HG03571 (cell line): ENCODE data around the gene SLC1A7.

Source experiments
- ATAC-seq: cut with Tn5 transposase; IDR thresholded peaks from one replicate; pipeline ENCODE4 v1.9.1; 2021; ENCODE audit not compliant: unreplicated experiment

SLC1A7 gene

DNA sequence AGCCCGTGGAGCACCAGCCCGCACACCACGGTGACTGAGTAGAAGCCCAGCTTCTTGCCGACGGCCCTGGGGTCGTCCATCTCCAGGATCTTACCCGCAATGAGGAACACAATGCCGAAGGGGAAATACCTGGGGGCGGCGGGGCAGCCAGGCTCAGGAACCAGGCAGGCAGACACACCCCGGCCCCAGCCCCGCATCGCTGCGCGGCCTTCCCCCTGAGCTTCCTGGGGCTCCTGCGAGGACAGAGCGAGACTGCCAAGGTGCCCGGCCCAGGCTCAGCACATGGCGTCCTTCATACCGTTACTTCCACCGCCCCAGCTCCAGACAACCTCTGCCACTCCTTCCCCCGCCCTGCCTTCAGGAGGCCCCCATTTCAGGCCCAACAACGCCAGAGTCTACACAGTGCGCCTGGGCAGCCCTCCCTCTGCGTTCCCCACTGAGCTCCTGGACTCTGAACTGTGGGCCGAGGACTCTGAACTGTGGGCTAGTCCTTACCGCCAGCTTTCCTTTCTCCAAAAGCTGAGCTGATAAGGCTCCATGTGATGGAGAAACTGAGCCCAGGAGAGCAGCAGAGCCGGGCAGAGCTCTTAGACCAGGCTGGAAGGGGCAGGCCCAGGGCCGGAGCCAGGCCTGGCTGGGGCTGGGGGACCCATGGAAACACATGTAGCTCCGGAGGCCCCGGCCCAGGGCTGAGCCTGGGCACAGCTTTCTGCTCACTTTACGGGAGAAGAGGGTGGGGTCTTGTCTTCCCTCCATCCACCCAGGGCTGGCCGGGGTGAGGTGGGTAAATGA lies 49.6 kb downstream of the SLC1A7 start:
- ATAC-seq = no peak

DNA sequence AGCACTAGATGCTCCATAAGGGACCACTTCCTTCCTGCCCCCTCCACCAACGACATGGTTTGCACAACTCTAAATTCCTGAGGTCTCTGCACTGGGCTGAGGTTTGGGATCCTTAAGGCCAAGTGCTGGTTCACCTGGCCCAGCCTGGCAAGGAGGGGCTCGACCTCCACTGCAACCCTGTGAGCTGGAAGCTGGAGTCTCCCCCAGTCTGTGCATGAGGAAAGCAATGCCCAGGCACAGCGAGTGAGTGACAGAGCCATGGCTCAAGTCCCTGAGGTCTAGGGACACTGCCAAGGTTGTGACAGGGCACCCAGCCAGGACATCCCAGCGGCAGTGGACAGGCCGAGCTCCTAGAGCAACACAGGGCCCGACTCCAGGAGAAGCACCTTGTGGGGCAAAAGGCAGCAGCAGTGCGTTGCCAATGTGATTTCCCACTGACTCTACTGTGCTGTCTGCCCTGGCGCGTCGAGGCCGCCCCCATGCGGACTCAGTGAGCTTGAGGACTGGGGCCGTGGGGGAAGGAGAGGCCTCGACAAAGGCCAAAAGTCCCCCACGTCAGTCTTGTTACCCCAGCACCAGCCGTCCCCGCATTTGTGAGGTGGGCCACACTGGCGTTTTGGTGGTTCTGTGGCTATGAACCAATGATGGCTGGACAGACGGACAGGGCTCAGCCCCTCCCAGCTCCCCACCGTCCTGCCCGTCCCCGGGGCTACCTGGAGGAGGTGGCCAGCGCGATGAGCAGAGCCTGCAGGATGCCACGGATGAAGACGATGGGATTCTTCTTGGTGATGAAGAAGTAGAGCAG lies 50.4 kb downstream of the SLC1A7 start:
- ATAC-seq = no peak

DNA sequence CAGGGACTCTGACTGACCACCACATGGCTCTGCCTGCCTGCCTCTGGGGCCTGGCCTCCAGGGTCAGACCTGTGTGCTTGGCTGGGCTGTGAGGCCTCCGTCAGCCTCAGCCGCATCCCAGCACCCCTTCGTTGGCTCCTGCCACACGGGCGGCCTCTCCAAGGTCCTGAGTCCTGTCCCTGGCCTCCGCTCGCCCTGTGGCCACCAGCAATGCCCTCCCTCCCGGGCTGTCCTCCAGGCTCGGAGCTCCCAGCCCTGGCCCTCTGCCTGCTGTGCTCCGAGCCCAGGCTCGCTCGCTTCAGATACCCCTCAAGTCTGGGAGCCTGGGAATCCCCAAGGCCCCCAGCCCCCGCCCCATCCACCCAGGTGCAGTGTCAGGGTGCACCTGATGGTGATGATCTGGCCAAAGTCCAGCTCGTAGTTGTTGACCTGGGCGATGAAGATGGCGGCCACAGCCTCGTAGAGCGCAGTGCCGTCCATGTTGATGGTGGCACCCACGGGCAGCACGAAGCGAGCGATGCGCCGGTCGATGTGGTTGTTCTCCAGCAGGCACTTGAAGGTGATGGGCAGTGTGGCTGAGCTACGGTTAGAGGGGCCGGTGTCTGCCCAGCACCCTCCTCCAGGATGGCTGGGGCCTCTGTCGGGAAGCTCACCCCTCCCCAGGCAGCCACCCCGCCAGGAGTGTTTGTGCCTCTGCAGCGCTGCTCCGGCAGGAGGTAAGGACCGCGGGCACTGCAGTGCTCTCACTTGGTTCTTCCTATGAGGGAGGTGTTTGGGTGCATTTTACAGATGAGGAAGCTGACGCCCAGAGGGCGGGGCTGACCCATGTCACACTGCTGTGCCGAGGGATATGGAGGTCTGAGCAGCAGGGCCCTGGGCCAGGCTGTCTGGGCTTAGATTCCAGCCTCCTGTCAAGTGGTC lies 52.0 kb downstream of the SLC1A7 start:
- ATAC-seq = no peak

DNA sequence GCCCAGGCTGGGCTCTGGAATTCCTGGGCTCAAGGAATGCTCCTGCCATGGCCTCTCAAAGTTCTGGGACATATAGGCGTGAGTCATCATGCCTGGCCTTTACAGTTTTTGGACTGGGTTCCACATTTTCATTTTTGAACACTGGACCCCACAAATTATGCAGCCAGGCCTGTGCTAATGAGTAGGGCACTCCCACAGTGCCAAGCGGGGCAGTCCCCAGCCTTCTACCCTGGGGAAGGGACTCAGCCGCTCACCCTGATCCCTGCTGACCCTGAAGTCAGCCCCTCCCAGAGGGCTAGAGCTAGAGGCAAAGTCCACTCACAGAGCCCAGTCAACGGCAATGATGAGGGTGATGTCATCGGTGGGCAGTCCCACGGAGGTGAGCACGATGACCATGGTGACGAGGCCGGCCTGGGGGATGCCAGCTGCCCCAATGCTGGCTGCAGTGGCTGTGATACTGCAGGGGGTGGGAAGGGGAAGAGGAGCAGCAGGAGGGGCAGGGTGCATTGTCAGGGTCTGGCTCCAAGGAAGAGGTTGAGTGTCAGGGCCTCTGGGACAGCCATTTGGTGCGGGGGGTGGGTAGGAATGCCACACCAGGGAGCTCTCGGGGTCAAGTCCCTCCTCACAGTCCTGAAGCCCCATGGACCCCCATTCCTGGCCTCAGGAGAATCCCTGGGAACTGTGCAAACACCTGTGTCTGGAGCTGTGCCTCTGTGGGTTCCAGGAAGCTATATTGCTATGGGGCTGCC lies 52.8 kb downstream of the SLC1A7 start:
- no peak for ATAC-seq

DNA sequence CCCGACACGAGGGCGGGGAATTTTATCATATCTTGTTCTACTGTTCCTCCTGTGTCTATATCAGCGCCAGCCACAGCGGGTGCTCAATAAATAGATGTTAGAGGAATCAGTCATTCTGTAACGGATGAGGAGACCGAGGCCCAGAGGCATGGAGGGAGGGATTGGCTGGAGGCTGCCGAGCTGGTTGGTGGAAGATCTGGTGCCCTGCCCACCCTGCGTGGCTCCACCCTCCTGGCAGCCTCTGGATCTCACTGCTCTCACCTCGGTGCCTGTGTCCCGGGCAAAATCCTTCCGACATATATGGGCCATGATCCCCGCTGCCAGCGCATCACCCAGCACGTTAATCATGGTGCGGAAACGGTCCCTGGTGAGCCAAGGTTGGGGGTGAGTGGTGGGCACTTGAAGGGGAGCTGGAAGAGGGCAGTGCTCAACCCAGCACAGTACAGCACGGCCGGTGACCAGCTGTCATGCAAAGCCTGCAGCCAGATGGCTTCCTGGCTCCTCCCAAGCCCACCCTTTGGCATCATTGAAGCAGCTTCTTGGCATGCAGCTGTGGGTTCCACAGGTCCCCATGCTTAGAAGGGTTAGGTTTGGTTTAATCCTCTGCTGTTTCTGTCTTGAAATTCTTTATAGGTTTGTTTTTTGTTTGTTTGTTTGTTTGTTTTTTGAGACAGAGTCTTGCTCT lies 53.7 kb downstream of the SLC1A7 start:
- ATAC-seq = no peak

DNA sequence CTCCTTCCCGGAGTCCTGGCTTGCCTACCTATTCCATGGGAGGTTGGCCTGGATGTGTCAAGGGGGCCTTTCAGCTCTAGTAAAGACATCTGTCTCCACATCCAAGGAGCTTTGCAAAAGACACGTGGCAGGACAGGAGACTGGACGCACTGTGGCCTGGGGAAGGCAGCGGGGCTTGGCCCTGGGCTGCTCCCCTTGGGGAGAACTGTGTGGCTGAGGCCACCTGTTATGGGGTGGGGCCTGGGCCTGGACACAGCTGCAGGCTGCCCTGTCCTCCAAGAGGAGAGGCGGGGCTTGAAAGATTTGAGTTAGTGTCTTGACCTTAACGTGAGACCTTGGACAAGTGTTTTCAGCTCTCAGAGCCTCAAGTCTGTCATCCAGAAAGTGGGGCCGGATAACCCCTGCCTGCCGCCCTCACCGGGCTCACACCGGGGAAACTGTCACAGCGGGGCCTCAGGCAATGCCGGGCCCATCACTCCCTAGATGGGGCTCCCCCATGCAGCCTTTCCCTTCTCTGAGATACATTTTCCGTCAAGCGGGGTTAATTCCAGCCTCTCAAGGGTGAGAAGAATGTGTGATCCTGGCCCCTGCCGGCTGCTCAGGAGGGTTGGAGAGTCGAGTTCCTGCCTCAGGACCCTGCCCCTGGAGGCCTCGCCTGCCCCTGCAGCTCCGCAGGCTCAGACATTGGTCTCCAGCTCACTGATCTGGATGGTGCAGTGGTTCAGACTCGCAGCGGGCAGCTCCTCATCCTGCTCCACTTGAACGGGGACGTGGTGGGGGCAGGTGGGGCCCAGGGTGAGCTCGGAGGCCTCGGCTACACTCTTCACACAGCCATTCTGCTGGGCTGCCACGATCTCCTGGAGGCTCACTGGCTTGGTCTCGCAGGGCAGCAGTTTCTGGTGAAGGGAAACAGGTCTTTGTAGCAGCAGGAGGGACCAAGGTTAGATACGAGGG lies 54.8 kb downstream of the SLC1A7 start:
- ATAC-seq = no peak

DNA sequence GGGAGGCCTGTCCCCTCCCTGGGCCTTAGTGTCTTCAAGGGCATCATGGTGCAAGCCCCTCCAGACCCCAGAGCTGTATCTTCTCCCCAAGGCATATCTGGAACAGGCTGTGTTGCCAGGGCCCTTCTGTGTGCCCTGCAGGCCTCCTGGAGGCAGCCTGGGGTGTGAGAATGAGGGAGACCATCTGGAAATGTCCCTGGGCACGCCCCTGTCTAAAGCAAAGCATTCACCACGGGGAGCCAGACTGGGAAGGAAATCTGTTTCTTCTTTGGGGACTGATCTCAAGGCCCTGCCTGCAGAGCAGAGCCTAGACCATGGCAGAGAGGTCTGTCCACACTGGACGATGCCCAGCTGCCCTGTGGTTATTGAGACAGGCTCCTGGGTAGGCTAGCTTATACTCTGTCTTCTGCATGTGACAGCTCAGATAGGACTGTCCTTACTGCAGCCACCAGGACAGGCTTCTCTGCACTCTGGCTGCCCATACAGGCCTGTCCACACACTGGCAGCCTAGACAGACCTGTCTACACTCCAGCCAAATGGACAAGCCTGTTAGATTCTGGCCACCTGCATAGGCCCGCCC lies 55.9 kb downstream of the SLC1A7 start:
- no peak for ATAC-seq

DNA sequence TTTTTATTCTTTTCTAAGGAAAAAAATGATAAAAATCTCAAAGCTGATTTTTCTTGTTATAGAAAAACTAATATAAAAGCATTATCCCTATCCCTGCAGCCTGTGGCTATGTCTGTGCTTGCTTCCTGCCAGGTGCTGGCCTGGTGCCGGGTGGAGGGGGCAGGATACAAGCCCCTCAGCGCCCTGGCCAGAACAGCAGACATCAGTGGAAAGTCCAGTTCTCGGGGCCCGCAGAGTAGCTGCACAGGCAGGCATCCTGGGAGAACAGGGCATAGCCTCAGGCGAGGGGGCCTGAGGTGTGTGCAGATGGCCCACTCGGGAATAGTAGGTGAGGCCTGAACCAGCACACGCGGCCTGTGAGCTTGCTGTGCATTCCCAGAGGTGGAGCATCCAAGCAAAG lies 57.0 kb downstream of the SLC1A7 start:
- ATAC-seq = no peak

DNA sequence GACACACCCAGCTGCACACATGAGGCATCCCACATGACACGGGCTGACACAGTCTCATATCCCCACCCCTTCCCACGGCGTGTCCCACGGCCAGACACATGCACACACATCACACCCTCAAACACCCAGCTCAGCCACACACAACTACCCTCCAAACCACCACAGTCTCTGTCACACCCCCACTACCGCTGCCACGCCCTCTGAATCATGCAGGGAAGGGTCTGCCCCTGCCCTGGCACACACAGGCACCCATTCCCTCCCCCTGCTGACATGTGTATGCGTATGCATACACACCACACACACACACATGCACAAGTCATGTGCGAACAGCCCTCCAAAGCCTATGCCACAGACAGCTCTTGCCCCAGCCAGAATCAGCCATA lies 57.9 kb downstream of the SLC1A7 start:
- no peak for ATAC-seq

DNA sequence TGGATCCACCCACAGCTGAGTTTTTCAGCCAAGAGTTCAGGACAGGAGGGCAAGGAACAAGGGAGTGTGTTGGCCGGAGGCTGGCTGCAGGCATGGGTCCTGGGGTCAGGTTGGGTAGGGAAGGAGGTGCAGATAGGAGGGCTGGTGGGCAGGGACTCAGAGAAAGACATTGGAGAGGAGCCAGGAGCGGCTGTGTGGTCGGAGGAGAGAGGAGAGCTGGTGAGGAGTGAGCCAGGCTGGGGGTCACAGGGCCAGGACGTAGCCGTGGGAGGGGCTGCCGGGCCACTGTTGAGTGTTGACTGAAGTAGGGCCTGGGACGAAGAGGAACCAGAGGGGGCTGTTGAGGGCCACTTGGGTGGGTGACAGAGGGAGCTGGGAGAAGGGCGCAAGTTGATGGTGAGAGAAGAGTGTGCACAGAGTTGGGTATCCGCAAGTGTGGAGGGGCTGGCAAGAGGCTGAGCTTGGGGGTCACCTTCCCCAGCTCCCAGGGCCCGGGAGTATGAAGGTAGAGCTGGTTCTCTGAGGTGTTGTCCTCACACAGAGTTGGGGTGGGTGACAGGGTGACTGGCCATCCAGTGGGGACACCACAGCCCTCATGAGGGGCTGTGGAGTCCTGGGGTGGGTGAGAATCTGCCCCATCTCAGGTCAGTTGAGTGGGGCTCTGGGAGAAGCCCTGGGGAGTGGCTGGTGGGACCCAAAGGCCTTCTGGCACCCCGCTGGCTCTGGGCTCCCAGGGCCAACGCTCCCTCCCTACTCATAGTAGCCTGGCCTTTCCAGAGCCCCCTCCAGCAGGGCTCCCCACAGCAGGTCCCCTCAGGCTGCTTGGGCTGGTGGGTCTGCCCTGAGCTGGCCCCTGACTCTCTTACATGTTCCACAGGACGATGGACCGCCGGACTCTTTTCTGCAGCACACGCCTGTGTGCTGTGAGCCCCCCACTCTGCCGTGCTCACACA lies 58.5 kb downstream of the SLC1A7 start:
- no peak for ATAC-seq

DNA sequence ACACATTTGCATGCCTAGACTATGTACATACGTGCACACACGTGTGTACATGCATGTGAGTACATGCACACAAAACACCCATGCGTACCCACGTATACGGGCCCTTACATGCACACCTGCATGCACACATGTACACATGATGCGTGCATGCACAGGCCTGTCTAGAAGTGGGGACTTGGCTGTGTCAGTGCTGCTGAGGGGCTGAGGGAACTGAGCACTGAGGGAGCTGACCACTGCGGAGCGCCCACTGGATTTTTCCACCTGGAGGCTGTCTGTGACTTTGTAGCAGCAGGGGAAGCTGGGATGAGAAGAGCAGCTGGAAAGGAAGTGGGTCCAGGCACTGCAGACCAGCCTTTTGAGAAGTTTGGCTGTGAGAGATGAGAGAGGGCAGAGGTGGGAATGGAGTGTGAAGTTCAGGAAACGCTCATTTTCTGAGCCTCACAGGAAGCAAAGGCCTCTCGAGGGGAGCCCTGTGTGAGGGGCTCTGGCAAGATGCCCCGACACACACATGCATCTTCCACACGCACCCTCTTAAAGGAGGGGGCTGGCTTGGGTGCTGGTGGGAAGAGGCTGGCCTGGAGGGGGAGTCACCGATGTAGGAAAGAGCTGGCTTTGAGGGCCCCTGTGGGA lies 59.5 kb downstream of the SLC1A7 start:
- ATAC-seq = no peak

DNA sequence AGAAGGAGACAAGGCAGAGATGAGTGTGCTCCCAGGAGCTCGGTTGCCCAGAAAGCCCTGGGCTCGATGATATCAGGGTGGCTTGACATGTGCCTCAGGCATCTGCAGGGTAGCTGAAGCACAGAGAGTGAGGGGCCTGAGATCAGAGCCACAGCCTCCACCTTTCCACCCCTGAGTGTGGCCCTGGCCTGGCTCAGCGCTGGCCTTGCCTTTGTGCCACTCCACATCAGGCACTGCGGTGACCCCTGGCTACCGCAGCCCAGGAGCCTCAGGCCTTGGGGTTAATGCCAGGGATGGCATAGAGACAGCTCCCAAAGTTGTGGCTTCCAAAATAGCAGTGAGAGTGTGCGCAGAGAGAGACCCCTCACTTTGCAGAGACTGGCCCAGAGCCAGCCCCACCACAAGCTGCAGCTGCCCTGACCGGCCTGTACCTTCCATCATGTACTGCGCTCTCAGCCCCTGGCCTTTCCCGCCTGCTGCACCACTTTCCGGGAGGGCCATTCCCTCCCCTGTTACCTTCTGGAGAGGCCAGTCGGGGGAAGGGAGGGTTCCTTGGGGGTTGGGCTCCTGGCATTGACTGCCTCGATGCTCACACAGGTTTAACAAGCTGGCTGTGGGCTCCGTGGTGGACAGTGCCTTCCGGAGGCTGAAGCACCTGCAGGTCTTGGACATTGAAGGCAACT lies 60.9 kb downstream of the SLC1A7 start:
- no peak for ATAC-seq

DNA sequence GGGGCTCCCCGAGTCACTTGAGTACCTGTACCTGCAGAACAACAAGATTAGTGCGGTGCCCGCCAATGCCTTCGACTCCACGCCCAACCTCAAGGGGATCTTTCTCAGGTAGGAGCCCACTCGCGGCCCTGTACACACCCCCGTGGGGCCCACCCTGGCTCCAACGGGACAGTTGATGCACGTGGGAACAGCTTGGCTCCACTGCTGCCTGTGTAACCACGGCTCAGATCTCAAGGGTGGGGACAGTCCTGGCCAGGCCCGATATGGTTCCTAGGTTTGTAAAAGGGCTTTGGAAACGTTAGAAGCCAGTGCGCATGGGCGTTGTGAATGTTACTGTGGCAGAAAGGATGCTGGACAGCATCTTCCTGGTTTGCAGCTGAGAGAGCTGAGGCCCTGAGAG lies 61.7 kb downstream of the SLC1A7 start:
- no peak for ATAC-seq

DNA sequence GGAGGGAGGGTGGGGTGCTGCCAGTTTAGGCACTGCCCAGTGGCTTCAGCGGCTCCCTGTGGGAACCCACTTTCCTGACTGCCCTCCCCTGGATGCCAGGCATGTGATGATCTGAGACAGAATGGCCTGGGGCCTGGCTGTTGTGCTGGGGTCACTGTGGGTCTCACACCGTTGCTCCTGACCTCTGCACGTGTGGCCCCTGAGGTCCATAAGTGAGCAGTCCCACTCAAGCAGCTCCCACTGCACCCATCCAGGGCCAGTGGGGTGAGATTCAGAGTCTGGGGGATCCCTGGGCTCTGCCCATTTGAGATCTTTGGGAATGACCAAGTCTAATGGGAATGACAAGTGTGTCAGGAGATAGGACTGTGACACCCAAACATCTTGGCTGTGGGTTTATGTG lies 62.4 kb downstream of the SLC1A7 start:
- no peak for ATAC-seq

DNA sequence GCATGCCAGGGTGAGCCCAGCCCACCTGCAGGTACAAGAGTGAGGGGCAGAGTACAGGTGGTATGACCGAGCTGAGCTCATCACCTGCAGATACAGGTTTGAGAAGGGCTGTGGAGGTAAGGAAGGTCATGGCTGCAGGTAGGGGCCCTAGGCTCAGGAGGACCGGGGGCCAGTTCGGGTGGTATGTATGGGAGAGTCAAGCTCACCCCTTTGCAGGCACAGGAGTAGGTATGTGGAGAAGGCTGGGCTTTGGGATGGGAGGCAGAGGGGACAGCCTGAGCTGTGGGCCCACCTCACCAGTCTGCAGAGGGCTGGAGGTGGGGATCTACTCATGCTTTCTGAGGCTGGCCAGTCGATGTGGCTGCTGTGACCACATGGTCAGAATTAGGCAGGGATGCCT lies 63.2 kb downstream of the SLC1A7 start:
- no peak for ATAC-seq

DNA sequence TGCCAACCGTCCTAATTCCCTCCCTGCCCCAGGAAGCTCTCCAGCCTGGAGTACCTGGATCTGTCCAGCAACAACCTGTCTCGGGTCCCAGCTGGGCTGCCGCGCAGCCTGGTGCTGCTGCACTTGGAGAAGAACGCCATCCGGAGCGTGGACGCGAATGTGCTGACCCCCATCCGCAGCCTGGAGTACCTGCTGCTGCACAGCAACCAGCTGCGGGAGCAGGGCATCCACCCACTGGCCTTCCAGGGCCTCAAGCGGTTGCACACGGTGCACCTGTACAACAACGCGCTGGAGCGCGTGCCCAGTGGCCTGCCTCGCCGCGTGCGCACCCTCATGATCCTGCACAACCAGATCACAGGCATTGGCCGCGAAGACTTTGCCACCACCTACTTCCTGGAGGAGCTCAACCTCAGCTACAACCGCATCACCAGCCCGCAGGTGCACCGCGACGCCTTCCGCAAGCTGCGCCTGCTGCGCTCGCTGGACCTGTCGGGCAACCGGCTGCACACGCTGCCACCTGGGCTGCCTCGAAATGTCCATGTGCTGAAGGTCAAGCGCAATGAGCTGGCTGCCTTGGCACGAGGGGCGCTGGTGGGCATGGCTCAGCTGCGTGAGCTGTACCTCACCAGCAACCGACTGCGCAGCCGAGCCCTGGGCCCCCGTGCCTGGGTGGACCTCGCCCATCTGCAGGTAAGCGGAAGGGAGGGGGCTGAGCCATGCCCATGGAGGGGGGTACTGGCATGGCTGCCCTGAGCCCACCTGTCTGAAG lies 63.9 kb downstream of the SLC1A7 start:
- no peak for ATAC-seq
